HUES64 (cell line): ENCODE measurements around the gene NEU3.

Experiments
- H3K27ac ChIP-seq: 2 replicates; pipeline ENCODE4 v1.7.0; 2013; ENCODE audit warnings: low read depth, low read length, inconsistent platforms
- H3K27me3 ChIP-seq: 2 replicates; pipeline ENCODE4 v1.6.1; 2013; ENCODE audit warnings: mild to moderate bottlenecking, low read length; ENCODE audit not compliant: insufficient read depth
- H3K36me3 ChIP-seq: 2 replicates; pipeline ENCODE4 v1.6.1; 2013; ENCODE audit warnings: mild to moderate bottlenecking, low read length; ENCODE audit not compliant: insufficient read depth
- H3K4me1 ChIP-seq: 2 replicates; pipeline ENCODE4 v1.6.1; 2013; ENCODE audit warnings: mild to moderate bottlenecking, low read length, moderate library complexity; ENCODE audit not compliant: insufficient read depth
- H3K4me3 ChIP-seq: 2 replicates; pipeline ENCODE4 v1.5.1; 2013; ENCODE audit warnings: mild to moderate bottlenecking, low read length, moderate library complexity
- H3K9ac ChIP-seq: 2 replicates; pipeline ENCODE4 v1.6.1; 2013; ENCODE audit warnings: mild to moderate bottlenecking, low read depth, low read length
- H3K9me3 ChIP-seq: 2 replicates; pipeline ENCODE4 v1.6.1; 2013; ENCODE audit warnings: low read depth, low read length; ENCODE audit not compliant: insufficient read depth
- WGBS: fragments of 150-250, 120-280 bp; methylation state at CpG from one replicate; pipeline ENCODE4 v1.1.7; 2013; ENCODE audit warnings: missing lambda C conversion rate; 5-methylcytosine and 5-hydroxymethylcytosine counted together

The NEU3 gene

DNA sequence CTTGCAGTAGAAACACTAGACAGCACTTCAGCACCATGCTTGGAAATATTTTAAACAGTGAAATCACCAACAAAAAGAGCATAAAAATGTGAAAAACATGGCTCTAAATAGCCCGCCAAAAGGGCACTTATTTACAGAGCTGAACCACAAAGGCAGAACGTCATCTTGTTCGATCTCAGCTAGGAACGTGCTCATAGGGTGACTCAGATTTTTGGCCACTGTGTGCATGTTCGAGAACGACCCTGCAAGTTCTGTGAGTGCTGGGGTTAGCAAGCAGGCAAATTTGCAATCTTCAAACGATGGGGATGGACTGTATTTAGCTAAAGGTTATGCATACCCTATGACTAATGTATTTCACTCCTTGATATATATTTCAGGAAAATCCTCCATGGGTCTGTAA, 77.3 kb downstream of the NEU3 start:
- H3K9me3 ChIP-seq, result no peaks in the 10 kb centered on the region
- H3K4me3 ChIP-seq, result no peak overlapping the region
- H3K4me1 ChIP-seq, result no peaks in the 10 kb centered on the region
- no peaks in the 10 kb centered on the region for H3K27me3 ChIP-seq
- H3K9ac ChIP-seq, result no peak overlapping the region
- 93% methylated on average over 6 of the region's 7 CpGs for WGBS
- no peaks in the 10 kb centered on the region for H3K36me3 ChIP-seq
- no peak overlapping the region for H3K27ac ChIP-seq
